Measurements from ENCODE around the gene DNASE1L1.

GRCh38 chrX:154431341-154431740, 22.3 kb upstream of the DNASE1L1 start:
- TF ChIP-seq CTCF (conservative IDR thresholded peaks at IDR 0.05; ENCODE audit: low read depth, low read length): no peak
- no peak for TF ChIP-seq EZH2 (IDR thresholded peaks at IDR 0.05; ENCODE audit: low read length, unreplicated experiment)
